ENCODE data around the gene FOCAD. TPM values are rescaled to one million over a fixed set of nuclear protein-coding genes. Genes with fewer than 3 reads are reported as not detected.
A peak's percentile ranks its signal among the peaks of the same experiment; 100 is the strongest.

Gene FOCAD
- total RNA-seq, 1 donor from 2014 or later, result 85.2 TPM

GRCh38 chr9:21015129-21015815 is 331.2 kb downstream of the FOCAD start:
- DNase-seq (ENCODE audit: low read depth in 2 of 2), result no peak

- DNase-seq (ENCODE audit: low read depth in 2 of 2), result no peak
Observed at GRCh38 chr9:21015995-21016394, 331.9 kb downstream of the FOCAD start.

GRCh38 chr9:21016701-21017491 is 332.8 kb downstream of the FOCAD start:
- no peak for DNase-seq (ENCODE audit: low read depth in 2 of 2)

- no peak for DNase-seq (ENCODE audit: low read depth in 2 of 2)
Observed at GRCh38 chr9:21018177-21018576, 334.1 kb downstream of the FOCAD start.

- DNase-seq (ENCODE audit: low read depth in 2 of 2), result no peak
Observed at GRCh38 chr9:21023861-21024260, 339.8 kb downstream of the FOCAD start.

- no peak for DNase-seq (ENCODE audit: low read depth in 2 of 2)
Observed at GRCh38 chr9:21027295-21027694, 343.2 kb downstream of the FOCAD start.

- DNase-seq (ENCODE audit: low read depth in 2 of 2), result no peak
Observed at GRCh38 chr9:21028466-21028865, 344.4 kb downstream of the FOCAD start.

- no peak for DNase-seq (ENCODE audit: low read depth in 2 of 2)
Observed at GRCh38 chr9:21029661-21030060, 345.6 kb downstream of the FOCAD start.

- peak in 1 of 2 donors; percentile 60 for DNase-seq (ENCODE audit: low read depth in 2 of 2)
Observed at GRCh38 chr9:21030389-21031035, 346.5 kb downstream of the FOCAD start.

- DNase-seq (ENCODE audit: low read depth in 2 of 2), result peak in 1 of 2 donors; percentile 7
Observed at GRCh38 chr9:21031091-21031807, 347.2 kb downstream of the FOCAD start, which contains the start of gene HACD4. Gene HACD4 (minus strand): TSS chr9:21031640. CDS start chr9:21031590, 50 bp downstream.

- DNase-seq (ENCODE audit: low read depth in 2 of 2), result no peak
Observed at GRCh38 chr9:21031808-21032183, 347.7 kb downstream of the FOCAD start.

- DNase-seq (ENCODE audit: low read depth in 2 of 2), result no peak
Observed at GRCh38 chr9:21037278-21037677, 353.2 kb downstream of the FOCAD start.

- no peak for DNase-seq (ENCODE audit: low read depth in 2 of 2)
Observed at GRCh38 chr9:21039302-21039701, 355.2 kb downstream of the FOCAD start.

- DNase-seq (ENCODE audit: low read depth in 2 of 2), result no peak
Observed at GRCh38 chr9:21042466-21042865, 358.4 kb downstream of the FOCAD start.

- no peak for DNase-seq (ENCODE audit: low read depth in 2 of 2)
Observed at GRCh38 chr9:21043841-21044240, 359.8 kb downstream of the FOCAD start.

Other genes starting within 250 kb of the FOCAD start
- 1.9 and 8.1 TPM in 2 replicates for gene MLLT3, start 61.8 kb upstream of the FOCAD start, total RNA-seq

All from dermis microvascular lymphatic vessel endothelial cell (primary cell).